ENCODE data around the gene WEE2.

The WEE2 gene

GRCh38 chr7:141706239-141707064, 1.7 kb upstream of the WEE2 start:
- in situ Hi-C loops (cut with HindIII; ENCODE audit: low pct_ligation_motif_present, low pct_unique_long_range_greater_than_20kb, low sequenced_read_pairs), result no loop called here
- no peak for DNase-seq

GRCh38 chr7:141709318-141709717, 1.2 kb downstream of the WEE2 start:
- in situ Hi-C loops (cut with HindIII; ENCODE audit: low pct_ligation_motif_present, low pct_unique_long_range_greater_than_20kb, low sequenced_read_pairs), result no loop called here
- DNase-seq, result no peak

DNA sequence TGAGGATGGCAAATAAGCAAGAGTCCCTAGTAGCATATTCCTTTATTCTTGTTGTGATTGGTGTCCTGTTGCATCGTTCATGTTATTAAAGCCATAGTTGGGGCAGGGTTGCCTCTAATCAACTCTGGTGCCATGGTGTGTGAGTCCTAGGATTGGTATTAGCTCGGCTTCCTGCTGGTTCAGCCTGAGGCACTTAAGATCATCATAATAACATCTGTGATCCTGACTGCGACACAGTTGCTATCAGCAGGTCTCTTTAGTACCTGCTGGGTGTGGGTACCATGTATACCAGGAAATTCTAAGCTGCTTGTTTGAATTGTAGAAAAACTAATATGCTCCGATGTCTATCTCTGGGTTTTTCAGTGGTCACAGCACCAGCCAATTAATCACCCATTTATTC, 1.6 kb downstream of the WEE2 start:
- in situ Hi-C loops (cut with HindIII; ENCODE audit: low pct_ligation_motif_present, low pct_unique_long_range_greater_than_20kb, low sequenced_read_pairs), result no loop called here
- DNase-seq, result no peak

DNA sequence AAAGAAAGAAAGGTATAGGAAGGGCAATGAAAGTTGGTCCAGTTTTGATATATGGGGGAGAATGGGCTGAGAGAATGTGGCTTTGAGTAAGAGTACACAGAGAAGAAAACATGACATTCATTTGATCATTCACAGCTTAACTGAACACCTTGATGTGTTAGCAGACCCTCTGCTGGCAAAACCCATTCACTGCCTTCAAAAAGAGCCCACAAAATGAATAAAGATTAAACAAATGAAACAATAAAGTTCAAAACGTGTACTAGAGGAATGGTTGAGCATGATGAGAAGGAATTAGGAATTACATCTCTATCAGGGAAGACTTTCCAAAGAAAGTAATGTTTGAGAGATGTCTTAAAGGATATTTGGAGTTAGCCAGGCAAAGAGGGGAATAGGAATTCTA, 2.1 kb downstream of the WEE2 start:
- in situ Hi-C loops (cut with HindIII; ENCODE audit: low pct_ligation_motif_present, low pct_unique_long_range_greater_than_20kb, low sequenced_read_pairs), result no loop called here
- DNase-seq, result no peak

DNA sequence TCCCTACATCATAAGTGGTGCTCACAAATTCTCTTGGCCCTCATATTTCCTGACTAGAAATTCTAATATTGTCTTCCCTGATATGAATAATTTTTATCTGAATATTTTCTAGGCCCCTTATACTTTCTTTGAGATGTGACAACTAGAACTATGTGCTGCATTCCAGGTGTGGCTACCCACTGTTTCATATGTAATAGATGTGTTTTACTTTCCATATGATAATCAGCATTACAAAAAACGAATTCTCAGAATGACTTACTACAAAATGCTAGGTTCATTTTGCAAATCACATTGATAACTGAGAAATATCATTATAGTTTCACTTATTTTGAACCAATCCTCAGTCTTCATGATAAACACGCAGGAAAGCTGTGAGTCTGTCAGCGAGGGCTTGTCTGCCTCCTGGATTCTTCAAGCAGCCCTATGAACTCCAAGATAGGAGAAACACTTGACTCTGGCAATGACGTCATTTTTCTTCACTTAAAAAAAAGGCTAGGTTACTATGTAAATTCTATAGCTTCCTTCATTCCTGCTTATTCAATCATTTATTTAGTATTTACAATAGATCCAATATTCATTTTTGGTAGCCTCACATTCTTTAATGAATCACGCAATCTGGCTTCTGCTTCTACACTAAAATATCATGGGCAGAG, 4.6 kb downstream of the WEE2 start:
- no peak for DNase-seq
- in situ Hi-C loops (cut with HindIII; ENCODE audit: low pct_ligation_motif_present, low pct_unique_long_range_greater_than_20kb, low sequenced_read_pairs), result no loop called here

- in situ Hi-C loops (cut with HindIII; ENCODE audit: low pct_ligation_motif_present, low pct_unique_long_range_greater_than_20kb, low sequenced_read_pairs), result no loop called here
- DNase-seq, result no peak
These were observed 5.7 kb downstream of the WEE2 start for GRCh38 chr7:141713890-141714289.

- DNase-seq, result no peak
- in situ Hi-C loops (cut with HindIII; ENCODE audit: low pct_ligation_motif_present, low pct_unique_long_range_greater_than_20kb, low sequenced_read_pairs), result no loop called here
These were observed 6.4 kb downstream of the WEE2 start for GRCh38 chr7:141714571-141714970.

- DNase-seq, result no peak
- in situ Hi-C loops (cut with HindIII; ENCODE audit: low pct_ligation_motif_present, low pct_unique_long_range_greater_than_20kb, low sequenced_read_pairs), result no loop called here
These were observed 6.9 kb downstream of the WEE2 start for GRCh38 chr7:141715018-141715417.

DNA sequence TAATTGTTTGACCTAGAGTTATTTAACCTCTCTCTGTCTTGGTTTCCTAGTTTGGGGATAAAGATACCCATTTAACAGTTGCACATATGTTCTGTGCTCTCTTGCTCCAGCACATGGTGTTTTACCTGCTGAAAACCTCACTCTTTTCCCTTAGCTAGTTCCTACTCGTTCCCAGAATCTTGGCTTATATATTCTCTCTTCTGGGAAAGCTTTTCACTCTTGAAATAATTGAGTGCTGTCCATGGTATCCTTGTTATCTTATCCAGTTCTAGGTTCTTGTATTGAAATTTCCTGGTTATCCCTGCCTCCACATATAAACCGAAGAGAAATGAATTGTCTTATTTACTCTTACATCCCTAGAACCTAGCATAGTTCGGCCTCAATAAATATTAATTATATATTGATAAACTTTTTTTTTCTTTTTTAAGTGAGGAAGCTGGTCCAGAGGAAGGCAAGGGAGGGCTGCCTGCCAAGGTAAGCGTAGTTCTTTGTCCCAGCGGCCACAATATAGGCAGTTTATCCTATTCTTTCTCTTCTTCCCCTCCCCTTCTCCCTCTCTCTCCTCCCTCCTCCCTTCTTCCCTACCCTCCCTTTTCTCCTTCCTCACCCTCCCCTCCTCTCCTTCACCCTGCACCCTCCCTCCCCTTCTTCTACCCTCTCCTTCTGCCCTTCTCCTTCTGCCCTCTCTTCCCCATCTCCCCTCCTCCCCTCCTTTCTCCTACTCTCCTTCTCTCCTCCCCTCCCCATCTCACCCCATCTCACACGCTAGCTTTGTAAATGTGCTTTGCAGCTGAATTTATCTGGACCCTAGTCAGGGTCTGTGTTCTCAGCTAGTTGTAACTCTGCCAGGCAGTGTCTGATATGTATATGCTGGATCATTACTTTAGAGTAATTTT, 7.9 kb downstream of the WEE2 start:
- DNase-seq, result no peak
- in situ Hi-C loops (cut with HindIII; ENCODE audit: low pct_ligation_motif_present, low pct_unique_long_range_greater_than_20kb, low sequenced_read_pairs), result no loop called here

DNA sequence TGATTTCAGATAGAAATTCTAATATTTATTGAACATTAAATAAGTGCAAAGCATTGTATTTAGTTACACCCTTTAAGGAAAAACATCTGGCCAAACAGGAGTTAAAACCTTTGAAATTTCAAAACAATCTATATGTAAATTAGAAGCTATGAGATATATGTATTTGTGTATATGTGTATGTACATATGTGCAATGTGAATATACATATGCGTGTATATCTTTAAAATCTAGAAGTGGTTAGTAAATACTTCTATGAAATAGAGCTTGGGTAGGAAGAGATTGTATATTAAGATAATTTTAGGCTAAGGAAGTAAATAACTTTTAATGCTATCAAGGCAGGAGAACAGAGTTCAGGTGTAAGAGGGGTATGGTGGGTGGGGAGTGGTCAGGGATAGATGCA, 9.3 kb downstream of the WEE2 start:
- in situ Hi-C loops (cut with HindIII; ENCODE audit: low pct_ligation_motif_present, low pct_unique_long_range_greater_than_20kb, low sequenced_read_pairs), result no loop called here
- DNase-seq, result no peak

- in situ Hi-C loops (cut with HindIII; ENCODE audit: low pct_ligation_motif_present, low pct_unique_long_range_greater_than_20kb, low sequenced_read_pairs), result no loop called here
- DNase-seq, result no peak
These were observed 14.4 kb downstream of the WEE2 start for GRCh38 chr7:141722529-141722928.

GRCh38 chr7:141729020-141729419, 20.9 kb downstream of the WEE2 start:
- DNase-seq, result no peak
- in situ Hi-C loops (cut with HindIII; ENCODE audit: low pct_ligation_motif_present, low pct_unique_long_range_greater_than_20kb, low sequenced_read_pairs), result no loop called here

DNA sequence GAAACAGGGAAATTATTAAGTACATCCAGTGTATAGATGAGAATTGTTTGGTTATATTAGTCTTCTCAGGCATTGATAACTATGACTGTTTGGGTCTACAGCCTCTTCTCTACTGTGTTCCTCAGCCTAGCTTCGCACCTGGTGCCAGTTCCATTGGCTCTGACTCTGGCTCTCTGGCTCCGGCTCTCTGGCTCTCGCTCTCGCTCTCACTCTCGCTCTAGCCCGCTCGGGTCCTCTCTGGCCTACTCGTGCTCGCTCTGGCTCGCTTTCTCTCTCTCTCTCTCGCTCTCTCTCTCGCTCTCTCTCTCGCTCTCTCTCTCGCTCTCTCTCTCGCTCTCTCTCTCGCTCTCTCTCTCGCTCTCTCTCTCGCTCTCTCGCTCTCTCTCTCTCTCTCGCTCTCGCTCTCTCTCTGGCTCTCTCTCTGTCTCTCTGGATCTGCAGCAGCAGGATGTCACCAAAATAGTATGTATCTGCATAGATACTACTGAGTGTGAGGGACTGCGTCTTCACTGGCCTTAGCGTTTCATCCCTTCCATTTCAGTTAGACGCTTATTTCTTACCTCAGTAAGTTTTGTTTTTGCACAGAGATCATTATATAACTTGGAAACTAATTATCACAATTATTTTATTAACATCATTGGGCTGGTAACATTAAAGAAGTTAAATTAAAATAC, 23.5 kb downstream of the WEE2 start:
- DNase-seq, result no peak
- in situ Hi-C loops (cut with HindIII; ENCODE audit: low pct_ligation_motif_present, low pct_unique_long_range_greater_than_20kb, low sequenced_read_pairs), result no loop called here

DNA sequence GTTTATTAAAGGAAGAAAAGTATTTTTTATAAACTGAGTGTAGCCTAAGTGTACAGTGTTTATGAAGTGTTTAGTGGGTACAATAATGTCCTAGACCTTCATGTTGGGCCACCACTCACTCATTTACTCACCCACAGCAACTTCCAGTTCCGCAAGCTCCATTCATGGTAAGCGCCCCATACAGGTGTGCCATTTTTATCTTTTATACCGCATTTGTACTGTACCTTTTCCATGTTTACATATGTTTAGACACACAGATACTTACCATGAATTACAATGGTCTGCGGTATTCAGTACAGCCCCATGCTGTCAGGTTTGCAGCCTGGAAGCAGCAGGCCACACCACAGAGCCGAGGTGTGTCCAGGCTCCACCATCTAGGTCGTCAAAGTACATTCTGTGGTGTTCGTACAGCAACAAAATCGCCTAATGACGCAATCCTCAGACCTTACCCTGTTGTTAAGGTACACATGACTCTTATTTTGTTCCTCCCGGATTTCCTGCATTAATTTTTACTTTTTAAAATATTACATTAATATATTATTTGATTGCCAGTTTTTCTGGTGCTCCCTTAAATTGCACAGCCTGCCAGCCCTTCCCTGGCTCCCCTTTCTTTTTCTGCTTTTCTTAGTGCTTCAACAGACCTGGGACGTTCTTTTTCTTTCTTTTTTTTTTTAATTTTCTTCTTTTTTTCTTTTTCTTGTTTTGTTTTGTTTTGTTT, 29.1 kb downstream of the WEE2 start:
- in situ Hi-C loops (cut with HindIII; ENCODE audit: low pct_ligation_motif_present, low pct_unique_long_range_greater_than_20kb, low sequenced_read_pairs), result no loop called here
- DNase-seq, result no peak

DNA sequence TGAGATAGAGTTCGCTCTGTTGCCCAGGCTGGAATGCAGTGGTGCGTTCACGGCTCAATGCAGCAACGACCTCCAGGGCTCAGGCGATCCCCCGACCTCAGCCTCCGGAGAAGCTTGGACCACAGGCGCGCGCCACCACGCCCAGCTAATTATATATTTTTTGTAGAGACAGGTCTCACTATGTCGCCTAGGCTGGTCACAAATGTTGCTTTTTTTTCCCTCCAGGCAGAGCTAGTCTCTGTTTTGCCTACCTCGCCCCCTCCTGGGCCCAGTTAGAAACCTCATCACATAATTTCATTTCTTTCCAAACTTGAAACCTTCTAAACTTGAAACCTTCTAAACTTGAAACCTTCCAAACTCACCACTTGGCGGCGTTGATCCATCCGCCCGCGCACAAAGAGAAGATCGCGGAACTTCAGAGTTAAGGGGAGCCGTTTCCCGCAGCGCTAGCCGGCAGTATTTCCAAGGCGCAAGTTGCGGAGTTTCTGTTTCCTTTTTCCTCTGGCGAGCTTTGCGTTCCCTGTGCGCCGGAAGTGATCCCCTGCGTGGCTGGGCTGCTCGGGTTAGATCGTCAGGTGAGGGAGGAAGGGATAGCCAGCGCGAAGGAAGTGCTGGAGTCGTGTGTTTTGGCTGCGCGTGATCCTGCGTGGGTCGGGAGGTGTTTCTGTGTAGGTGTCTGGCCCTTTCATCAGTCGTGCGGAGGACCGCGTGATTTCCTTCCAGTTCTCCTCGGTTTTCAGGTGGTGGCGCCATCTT, 29.9 kb downstream of the WEE2 start, which contains the start of gene SSBP1:
Gene SSBP1 (plus strand): TSS at position 523 of the 756 bp plus-strand sequence. CDS start 809 bp downstream, outside the sequence.
- in situ Hi-C loops (cut with HindIII; ENCODE audit: low pct_ligation_motif_present, low pct_unique_long_range_greater_than_20kb, low sequenced_read_pairs), result no loop called here
- DNase-seq, result peak; percentile 100

- DNase-seq, result no peak
- in situ Hi-C loops (cut with HindIII; ENCODE audit: low pct_ligation_motif_present, low pct_unique_long_range_greater_than_20kb, low sequenced_read_pairs), result no loop called here
These were observed 30.4 kb downstream of the WEE2 start for GRCh38 chr7:141738592-141739013.

- DNase-seq, result no peak
- in situ Hi-C loops (cut with HindIII; ENCODE audit: low pct_ligation_motif_present, low pct_unique_long_range_greater_than_20kb, low sequenced_read_pairs), result no loop called here
These were observed 31.1 kb downstream of the WEE2 start for GRCh38 chr7:141739250-141739649.
